ENCODE data around the gene PRKAG2.

PRKAG2 gene

GRCh38 chr7:151900591-151900985 lies 23.7 kb upstream of the PRKAG2 start:
- DNase-seq, result no peak

GRCh38 chr7:151899513-151900360 lies 22.8 kb upstream of the PRKAG2 start:
- no peak for DNase-seq

- DNase-seq, result no peak
Observed at GRCh38 chr7:151897951-151898686, 21.2 kb upstream of the PRKAG2 start.

GRCh38 chr7:151897161-151897731 lies 20.3 kb upstream of the PRKAG2 start:
- no peak for DNase-seq

- DNase-seq, result no peak
Observed at GRCh38 chr7:151896486-151896885, 19.6 kb upstream of the PRKAG2 start.

DNA sequence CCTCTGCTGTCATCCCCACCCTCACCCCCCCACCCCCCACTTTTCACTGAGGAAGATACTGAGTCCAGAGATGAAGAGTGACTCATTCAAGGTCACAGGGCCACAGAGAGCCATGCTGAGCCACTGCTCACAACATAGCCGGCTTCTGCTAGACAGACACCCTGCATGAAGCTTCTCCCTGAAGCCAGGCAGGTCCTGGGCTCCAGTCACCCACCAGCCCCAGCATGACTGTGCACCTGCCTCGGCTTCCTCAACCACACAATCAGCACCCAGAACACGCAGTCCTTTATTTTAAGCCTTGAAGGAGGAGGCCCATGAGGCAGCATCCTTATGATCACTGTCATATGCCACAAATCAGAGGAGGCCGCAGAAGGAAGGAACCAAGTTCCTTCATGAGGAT lies 19.2 kb upstream of the PRKAG2 start:
- DNase-seq, result no peak

DNA sequence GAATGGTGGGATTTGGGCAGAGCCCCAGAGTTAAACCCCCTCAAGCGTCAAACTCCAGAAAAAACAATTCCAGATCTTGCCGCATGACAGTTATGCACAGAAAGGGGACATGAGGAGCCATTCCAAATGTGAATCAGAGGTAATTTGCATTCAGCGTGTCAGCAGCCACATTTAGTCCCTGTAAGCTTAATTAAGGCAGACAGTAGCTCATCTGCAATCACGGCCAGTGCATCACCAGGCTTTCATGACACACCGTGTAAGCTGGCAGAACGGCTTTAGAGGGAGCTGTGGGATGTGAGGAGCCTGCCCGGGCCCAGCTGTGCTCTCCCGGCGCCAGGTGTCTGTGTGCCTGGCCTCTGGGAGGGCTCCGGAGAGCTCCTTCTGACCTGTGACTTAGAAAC lies 18.7 kb upstream of the PRKAG2 start:
- DNase-seq, result no peak

DNA sequence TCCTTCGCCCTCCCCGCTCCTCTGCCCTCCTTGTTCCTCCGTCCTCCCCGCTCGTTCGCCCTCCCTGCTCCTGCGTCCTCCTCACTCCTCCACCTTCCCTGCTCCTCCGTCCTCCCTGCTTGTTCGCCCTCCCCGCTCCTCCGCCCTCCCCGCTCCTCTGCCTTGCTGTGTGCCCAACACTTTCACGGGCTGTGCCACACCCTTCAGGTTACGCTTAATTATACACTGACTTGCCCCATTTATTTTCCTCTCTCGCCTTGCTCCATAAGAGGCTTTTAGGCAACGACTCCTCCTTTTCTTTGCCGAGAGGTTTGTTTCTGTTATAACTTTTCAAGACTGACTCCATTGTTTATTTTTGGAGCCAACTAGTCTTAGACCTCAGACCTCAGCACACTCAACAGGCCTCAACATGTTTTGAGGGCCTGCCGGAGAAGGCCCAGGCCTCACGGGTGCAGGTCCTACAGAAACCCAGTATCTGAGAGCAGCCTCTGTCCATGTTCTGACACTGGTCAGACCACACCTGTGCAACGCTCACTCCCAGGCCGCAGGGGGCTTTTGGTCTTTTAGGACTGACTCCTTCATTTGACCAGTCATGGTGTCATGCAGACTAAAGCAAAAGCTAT lies 18.2 kb upstream of the PRKAG2 start:
- no peak for DNase-seq

GRCh38 chr7:151894111-151895007 lies 17.4 kb upstream of the PRKAG2 start:
- no peak for DNase-seq

GRCh38 chr7:151893405-151893923 lies 16.5 kb upstream of the PRKAG2 start:
- DNase-seq, result no peak

GRCh38 chr7:151891753-151892152 lies 14.8 kb upstream of the PRKAG2 start:
- no peak for DNase-seq

DNA sequence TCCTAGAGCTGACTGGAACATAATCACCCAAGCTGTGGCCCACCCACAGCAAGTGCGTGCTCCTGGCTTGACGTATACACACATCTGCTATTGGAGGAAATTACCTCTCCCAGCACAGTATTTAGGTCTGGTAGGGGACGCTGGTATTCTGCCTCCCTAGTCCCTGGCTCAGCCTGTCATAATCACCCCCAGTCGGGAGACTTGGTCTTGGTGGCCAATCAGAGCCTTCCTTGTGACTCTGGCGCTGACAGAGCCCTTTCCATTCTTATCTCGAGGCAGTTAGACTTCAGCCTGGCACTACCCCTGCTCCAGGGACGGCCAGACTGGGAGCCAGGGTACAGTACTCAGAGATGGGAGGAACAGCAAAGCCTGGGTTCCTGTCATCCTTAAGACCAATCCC lies 14.3 kb upstream of the PRKAG2 start:
- no peak for DNase-seq

- DNase-seq, result peak; percentile 58 to 80
Observed at GRCh38 chr7:151890355-151891004, 13.6 kb upstream of the PRKAG2 start.

DNA sequence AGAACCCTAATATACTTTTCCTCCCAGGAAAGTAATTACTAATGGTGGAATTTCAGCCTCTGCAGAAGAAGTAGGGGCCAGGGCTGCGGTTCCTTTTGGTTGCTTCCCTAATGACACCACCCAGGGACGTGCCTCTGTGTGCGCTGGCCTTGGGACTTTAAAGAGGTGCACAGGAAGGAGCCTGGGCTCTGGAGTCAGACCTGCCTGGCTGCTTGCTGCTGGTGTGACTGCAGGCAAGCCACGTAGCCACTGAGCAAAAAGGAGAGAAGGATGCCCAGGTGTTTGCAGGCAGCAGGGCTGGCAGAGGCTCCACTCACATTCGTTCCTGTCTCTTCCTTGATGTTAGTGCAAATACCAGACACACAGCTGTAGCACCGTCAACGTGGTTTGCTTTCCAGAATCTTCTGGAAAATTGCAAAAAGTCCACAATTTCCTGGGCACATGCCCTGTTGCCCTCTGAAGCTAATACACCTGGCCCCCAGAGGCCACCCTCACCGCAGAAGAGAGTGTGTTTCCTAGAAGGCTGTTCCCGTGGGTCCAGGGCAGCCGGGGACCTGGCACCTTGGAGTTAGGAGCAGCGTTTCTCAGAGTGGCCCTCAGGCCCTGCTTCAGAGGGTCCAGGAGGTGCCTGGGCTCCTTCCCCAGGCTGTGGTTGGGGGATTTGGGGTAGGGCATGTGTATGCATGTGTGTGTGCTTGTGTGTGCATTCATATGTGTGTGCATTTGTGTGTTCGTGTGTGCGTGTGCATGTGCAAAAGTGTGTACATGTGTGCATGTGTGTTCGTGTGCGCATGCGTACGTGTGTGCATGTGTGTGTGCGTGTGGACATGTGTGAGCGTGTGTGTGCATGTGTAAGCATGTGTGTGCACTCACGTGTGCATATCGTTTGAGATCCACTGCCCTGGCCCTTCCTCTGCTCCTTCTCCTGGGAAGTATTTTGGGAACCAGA lies 12.8 kb upstream of the PRKAG2 start:
- DNase-seq, result no peak

GRCh38 chr7:151888079-151889067 lies 11.5 kb upstream of the PRKAG2 start:
- no peak for DNase-seq

GRCh38 chr7:151886783-151887182 lies 9.9 kb upstream of the PRKAG2 start:
- no peak for DNase-seq

- DNase-seq, result no peak
Observed at GRCh38 chr7:151885202-151885580, 8.3 kb upstream of the PRKAG2 start.

- DNase-seq, result peak in 1 of 2 donors; percentile 19
Observed at GRCh38 chr7:151884312-151885201, 7.6 kb upstream of the PRKAG2 start.
